HepG2 (cell line): ENCODE results near the gene IKZF3. TPM values are rescaled to one million over a fixed set of nuclear protein-coding genes. Genes with fewer than 3 reads are reported as not detected.

Experiments
- ATAC-seq: fragments of 200-7000 bp; cut with Tn5 transposase; 3 replicates; pipeline ENCODE4 v1.9.1; 2020; ENCODE audit warnings: mild to moderate bottlenecking, moderate library complexity
- BruUV-seq: library from RNA; stranded (reverse); fragments of 400-500 nt; replicated peaks from 2 replicates; lab custom pipeline; 2021; lab: Mats Ljungman, UMichigan
- CTCF ChIA-PET: fragments of 300-600 bp; formaldehyde crosslinking; extraction: SDS; loops from one replicate; lab custom pipeline; 2021; ENCODE audit warnings: low total read pairs, inconsistent platforms, low intra/inter-chr PET ratio; lab: Yijun Ruan, JAX
- POLR2A ChIA-PET: fragments of 350-600 bp; sonication (Branson Sonifier 250); formaldehyde crosslinking; loops from one replicate; lab custom pipeline; 2020; ENCODE audit warnings: antibody characterized with exemption, inconsistent platforms; lab: Yijun Ruan, JAX
- DNase-seq: peaks from one replicate; pipeline ENCODE4 v3.0.0-alpha.2; 2015; ENCODE audit warnings: low spot score
- FAIRE-seq: peaks from 3 replicates; lab custom pipeline; 2011; peaks lifted over from hg19 to GRCh38; lab: Jason Lieb, UNC
- H2AFZ ChIP-seq: one replicate; pipeline ENCODE4 v1.6.1; 2011; ENCODE audit warnings: low read length, inconsistent platforms
- H3K27ac ChIP-seq: fragments of 300-600 bp; 3 replicates; pipeline ENCODE4 v1.8.0; 2011; ENCODE audit warnings: mixed run types, mild to moderate bottlenecking, mixed read lengths, low read length, inconsistent platforms; ENCODE audit not compliant: insufficient read depth; ENCODE audit errors: extremely low read length
- H3K27me3 ChIP-seq, 2 experiments: fragments of 200-600 bp in 1 of 2; 2 replicates in 1 of 2; 3 replicates in 1 of 2; pipeline versions ENCODE4 v1.6.0 to v1.8.0; 2011; ENCODE audit warnings: low read length in 2 of 2, mild to moderate bottlenecking in 2 of 2, moderate library complexity in 2 of 2, inconsistent platforms in 1 of 2; ENCODE audit not compliant: insufficient read depth in 2 of 2, control insufficient read depth in 1 of 2
- H3K36me3 ChIP-seq, 2 experiments: fragments of 200-600 bp in 1 of 2; replicated peaks in 1 of 2; 2 replicates in 1 of 2; 3 replicates in 1 of 2; pipeline versions ENCODE4 v1.5.1 to v1.8.0; 2011; ENCODE audit warnings: low read length in 2 of 2, inconsistent platforms in 1 of 2; ENCODE audit not compliant: insufficient read depth in 2 of 2, control insufficient read depth in 1 of 2
- H3K4me1 ChIP-seq: 2 replicates; pipeline ENCODE4 v1.5.1; 2012; ENCODE audit warnings: low read length, inconsistent platforms; ENCODE audit not compliant: insufficient read depth
- H3K4me2 ChIP-seq: 2 replicates; pipeline ENCODE4 v1.6.0; 2011; ENCODE audit warnings: low read depth, low read length, inconsistent platforms
- H3K4me3 ChIP-seq, 3 experiments: fragments of 200-600 bp in 1 of 3; sonication (generic), shearing (Covaris generic) in 1 of 3; replicated peaks in 1 of 3; 2 replicates each; pipeline ENCODE4 v1.5.1; 2011 to 2016; ENCODE audit warnings: low read length in 3 of 3, inconsistent platforms in 2 of 3, low read depth in 2 of 3, mild to moderate bottlenecking in 2 of 3, control low read depth in 1 of 3, mixed read lengths in 1 of 3; ENCODE audit not compliant: insufficient read depth in 1 of 3
- H3K79me2 ChIP-seq: one replicate; pipeline ENCODE4 v1.6.1; 2011; ENCODE audit warnings: low read length, inconsistent platforms; ENCODE audit not compliant: insufficient read depth
- H3K9ac ChIP-seq: 2 replicates; pipeline ENCODE4 v1.6.0; 2011; ENCODE audit warnings: mild to moderate bottlenecking, low read depth, low read length, inconsistent platforms; ENCODE audit not compliant: insufficient read depth
- H3K9me3 ChIP-seq: 2 replicates; pipeline ENCODE4 v1.5.1; 2012; ENCODE audit warnings: mild to moderate bottlenecking, low read length
- H4K20me1 ChIP-seq: 2 replicates; pipeline ENCODE4 v1.6.0; 2011; ENCODE audit warnings: inconsistent platforms, mild to moderate bottlenecking, low read length, moderate library complexity; ENCODE audit not compliant: insufficient read depth
- CTCF ChIP-seq: sonication (generic); formaldehyde crosslinking; IDR thresholded peaks from 2 replicates; pipeline ENCODE4 v1.5.0; 2020; ENCODE audit warnings: mild to moderate bottlenecking, missing genetic modification reagents, moderate library complexity
- ETV5 ChIP-seq: IDR thresholded peaks from 2 replicates; pipeline ENCODE4 v1.6.1; 2018; ENCODE audit warnings: missing biosample characterization, missing genetic modification reagents, inconsistent platforms, borderline replicate concordance
- EZH2 ChIP-seq: conservative IDR thresholded peaks from 2 replicates; pipeline ENCODE4 v1.6.1; 2012; ENCODE audit warnings: mild to moderate bottlenecking, low read depth, low read length, moderate library complexity
- HMG20A ChIP-seq: IDR thresholded peaks from 2 replicates; pipeline ENCODE4 v1.6.1; 2016; ENCODE audit warnings: borderline replicate concordance
- MTF2 ChIP-seq: sonication (generic); formaldehyde crosslinking; IDR thresholded peaks from 2 replicates; pipeline ENCODE4 v1.5.0; 2020; ENCODE audit warnings: missing genetic modification reagents, borderline replicate concordance
- NFE2 ChIP-seq: sonication (generic); formaldehyde crosslinking; IDR thresholded peaks from 2 replicates; pipeline ENCODE4 v1.4.0; 2020; ENCODE audit warnings: missing genetic modification reagents
- NFKB2 ChIP-seq: sonication (generic); formaldehyde crosslinking; IDR thresholded peaks from 2 replicates; pipeline ENCODE4 v1.4.0; 2020; ENCODE audit warnings: missing genetic modification reagents, borderline replicate concordance
- SIN3B ChIP-seq: fragments of 150-350 bp; IDR thresholded peaks from 2 replicates; pipeline ENCODE4 v1.6.1; 2014; ENCODE audit warnings: low read length
- U2AF1 ChIP-seq: fragments of 200-400 bp; formaldehyde crosslinking; optimal IDR thresholded peaks from 2 replicates; pipeline ENCODE3; 2017; ENCODE audit warnings: mild to moderate bottlenecking, low read depth, low read length
- ZBTB38 ChIP-seq: sonication (generic); formaldehyde crosslinking; IDR thresholded peaks from 2 replicates; pipeline ENCODE4 v1.5.1; 2020; ENCODE audit warnings: mild to moderate bottlenecking, missing genetic modification reagents
- ZNF12 ChIP-seq: sonication (generic); formaldehyde crosslinking; IDR thresholded peaks from 2 replicates; pipeline ENCODE4 v1.5.0; 2020; ENCODE audit warnings: missing genetic modification reagents
- ZNF124 ChIP-seq: sonication (generic); formaldehyde crosslinking; IDR thresholded peaks from 2 replicates; pipeline ENCODE4 v1.4.0; 2020; ENCODE audit warnings: missing genetic modification reagents
- ZNF335 ChIP-seq: sonication (generic); formaldehyde crosslinking; IDR thresholded peaks from 2 replicates; pipeline ENCODE4 v1.4.0; 2020; ENCODE audit warnings: missing genetic modification reagents
- ZNF383 ChIP-seq: sonication (generic); formaldehyde crosslinking; IDR thresholded peaks from 2 replicates; pipeline ENCODE4 v1.4.0; 2020; ENCODE audit warnings: missing genetic modification reagents, mild to moderate bottlenecking, borderline replicate concordance
- ZNF431 ChIP-seq: sonication (generic); formaldehyde crosslinking; IDR thresholded peaks from 2 replicates; pipeline ENCODE4 v1.9.0; 2022; ENCODE audit warnings: missing genetic modification reagents, low read depth, mild to moderate bottlenecking, borderline replicate concordance
- ZNF549 ChIP-seq: sonication (generic); formaldehyde crosslinking; IDR thresholded peaks from 2 replicates; pipeline ENCODE4 v1.5.0; 2020; ENCODE audit warnings: missing genetic modification reagents
- ZNF772 ChIP-seq: sonication (generic); formaldehyde crosslinking; IDR thresholded peaks from 2 replicates; pipeline ENCODE4 v1.5.0; 2020; ENCODE audit warnings: mild to moderate bottlenecking, missing genetic modification reagents
- ZNF781 ChIP-seq: sonication (generic); formaldehyde crosslinking; IDR thresholded peaks from 2 replicates; pipeline ENCODE4 v1.5.1; 2020; ENCODE audit warnings: borderline replicate concordance, mild to moderate bottlenecking, missing genetic modification reagents; ENCODE audit errors: not compliant biosample characterization
- ZSCAN31 ChIP-seq: sonication (generic); formaldehyde crosslinking; IDR thresholded peaks from 2 replicates; pipeline ENCODE4 v1.5.0; 2020; ENCODE audit warnings: low read depth, mild to moderate bottlenecking, missing genetic modification reagents
- WGBS: methylation state at CpG from one replicate; pipeline ENCODE4 v1.1.6; 2017; ENCODE audit warnings: low lambda C conversion rate; 5-methylcytosine and 5-hydroxymethylcytosine counted together
- in situ Hi-C: cut with HindIII; loops from 2 replicates; pipeline ENCODE4 v1.10.0; 2017; ENCODE audit warnings: low pct_unique_long_range_greater_than_20kb; ENCODE audit not compliant: extremely low pct_ligation_motif_present
- intact Hi-C: fragments of 100-400 bp; cut with micrococcal nuclease; formaldehyde crosslinking; loops from one replicate; pipeline ENCODE4 v1.10.0; 2022; ENCODE audit not compliant: unreplicated experiment
- polyA plus RNA-seq, 8 experiments: library from polyadenylated mRNA; depleted of rRNA in 3 of 8; stranded (reverse) in 7 of 8; unstranded in 1 of 8; fragments of >200 nt; fragmentation: Illumina TruSeq in 4 of 8; extraction: Trizol in 4 of 8; gene quantifications; 2 replicates each; pipeline versions ENCODE4 v1.2.1 to v1.2.3, GENCODE V29; 2011 to 2016; ENCODE audit warnings: low read depth in 4 of 8, missing spikeins in 1 of 8, mixed read lengths in 1 of 8; ENCODE audit not compliant: insufficient read depth in 1 of 8
- total RNA-seq, 5 experiments: library from RNA; depleted of rRNA; stranded (reverse); fragments of >200 nt; fragmentation: Illumina TruSeq; extraction: Trizol; gene quantifications; 2 replicates each; pipeline ENCODE4 v1.2.3, GENCODE V29; 2016; ENCODE audit warnings: low read depth in 1 of 5

IKZF3 gene
- total and polyA plus RNA-seq, 2 of the 13 experiments (the other 11 are each of a cell fraction or from before 2014, with no cell fraction given), result not detected

DNA sequence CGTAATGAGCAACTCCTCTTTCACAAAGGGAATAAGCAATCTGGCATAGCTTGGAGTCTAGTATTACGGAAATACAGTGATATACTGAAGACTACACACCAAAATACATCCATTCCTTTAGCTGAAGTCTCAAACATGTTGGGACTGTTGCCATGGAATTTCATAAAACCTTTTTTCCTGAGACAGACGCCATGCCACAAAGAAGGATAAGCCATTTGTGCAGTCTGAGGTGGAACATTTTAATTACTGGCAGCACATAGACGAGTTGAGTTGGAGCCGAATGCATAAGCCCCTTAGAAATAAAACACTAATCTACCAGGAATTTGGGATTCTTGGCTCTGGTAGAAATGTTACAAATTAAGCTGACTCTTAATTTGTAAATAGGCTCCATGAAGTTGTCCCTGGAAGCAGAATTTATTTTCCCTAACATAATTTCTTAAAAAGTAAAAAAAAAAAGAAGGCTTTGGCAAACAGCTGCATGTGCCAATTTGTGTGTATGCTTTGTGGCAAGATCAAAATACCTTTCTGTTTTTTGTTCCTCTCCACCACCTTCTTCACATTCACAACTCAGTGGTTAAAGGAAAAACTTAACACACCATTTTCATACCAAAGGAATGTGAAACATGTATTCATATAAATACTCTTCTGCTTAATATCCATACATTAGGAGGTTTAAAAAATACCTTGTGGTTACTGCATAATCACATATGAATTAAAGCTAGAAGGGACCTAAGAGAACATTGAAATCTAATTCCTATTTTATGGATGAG is 100.9 kb downstream of the IKZF3 start:
- ChIA-PET CTCF (no interaction called here), POLR2A (no interaction called here)
- no peak for DNase-seq
- peaks cover 1 to 62% of the 10 kb centered on the region in 2 experiments for H3K27me3 ChIP-seq
- BruUV-seq, result no TSS peak
- in situ Hi-C loops (no loop called here), intact Hi-C loops (no loop called here)
- H2AFZ ChIP-seq, result no peak overlapping the region
- no peaks in the 10 kb centered on the region for H3K9me3 ChIP-seq
- H3K79me2 ChIP-seq, result no peaks in the 10 kb centered on the region
- 28% methylated on average over 5 of the region's 5 CpGs for WGBS
- H3K4me3 ChIP-seq, result no peak overlapping the region
- no peak overlapping the region for H3K4me2 ChIP-seq
- no peak overlapping the region for H3K9ac ChIP-seq
- TF ChIP-seq ZNF781 (no peak), NFE2 (no peak), ZNF383 (CRISPR knock-in tag) (no peak), ZNF124 (CRISPR knock-in tag) (no peak), ZSCAN31 (no peak), MTF2 (CRISPR knock-in tag) (no peak)
- peaks cover 15% of the 10 kb centered on the region for H3K4me1 ChIP-seq
- no peak for ATAC-seq
- no peaks in the 10 kb centered on the region for H3K36me3 ChIP-seq
- no peaks in the 10 kb centered on the region for H4K20me1 ChIP-seq
- no peak overlapping the region for H3K27ac ChIP-seq
- FAIRE-seq, result no peak

DNA sequence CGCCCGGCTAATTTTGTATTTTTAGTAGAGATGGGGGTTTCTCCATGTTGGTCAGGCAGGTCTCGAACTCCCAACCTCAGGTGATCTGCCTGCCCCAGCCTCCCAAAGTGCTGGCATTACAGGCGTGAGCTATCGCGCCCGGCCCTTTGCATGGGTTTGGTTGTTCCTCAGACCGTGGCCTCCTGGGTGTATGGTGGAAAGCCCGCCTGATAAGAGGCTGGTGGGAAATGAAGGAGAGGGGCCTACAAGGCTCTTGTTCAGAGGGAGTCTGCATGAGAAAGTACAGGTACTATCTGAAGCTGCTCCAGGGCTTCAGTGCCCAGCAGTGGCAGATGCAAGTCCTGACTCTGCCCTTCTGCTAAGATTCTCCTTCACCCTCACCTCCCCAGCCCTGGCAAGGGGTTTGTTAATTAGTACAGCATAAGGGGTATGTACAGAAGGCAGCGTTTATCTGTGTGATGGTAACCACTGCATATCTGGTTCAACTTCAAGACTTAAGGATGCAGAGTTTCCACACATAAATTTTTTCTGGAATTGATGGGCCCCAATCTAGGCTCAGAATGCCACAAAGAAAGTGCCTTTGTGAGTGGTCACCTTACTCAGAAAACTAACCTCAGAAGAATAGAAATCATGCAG is 102.1 kb downstream of the IKZF3 start:
- peaks cover 3 to 64% of the 10 kb centered on the region in 2 experiments for H3K27me3 ChIP-seq
- peaks cover 18% of the 10 kb centered on the region for H3K4me1 ChIP-seq
- H3K79me2 ChIP-seq, result no peaks in the 10 kb centered on the region
- H2AFZ ChIP-seq, result no peak overlapping the region
- 49% methylated on average over 10 of the region's 10 CpGs for WGBS
- CTCF ChIA-PET, result no interaction called here
- BruUV-seq, result no TSS peak
- in situ Hi-C loops, result no loop called here
- no peak for FAIRE-seq
- POLR2A ChIA-PET, result no interaction called here
- no peak for ATAC-seq
- no peak overlapping the region for H3K27ac ChIP-seq
- no peak overlapping the region for H3K4me3 ChIP-seq
- H3K9me3 ChIP-seq, result no peaks in the 10 kb centered on the region
- H3K9ac ChIP-seq, result no peak overlapping the region
- H4K20me1 ChIP-seq, result no peaks in the 10 kb centered on the region
- no peaks in the 10 kb centered on the region for H3K36me3 ChIP-seq
- DNase-seq, result no peak
- H3K4me2 ChIP-seq, result no peak overlapping the region
- intact Hi-C loops, result no loop called here
- TF ChIP-seq ZBTB38 (CRISPR knock-in tag) (no peak), ETV5 (CRISPR knock-in tag) (no peak), SIN3B (no peak), HMG20A (CRISPR knock-in tag) (no peak), ZNF12 (no peak), U2AF1 (no peak), ZNF431 (CRISPR knock-in tag) (no peak), CTCF (no peak), ZNF335 (CRISPR knock-in tag) (no peak), EZH2 (no peak), NFKB2 (no peak), ZNF772 (no peak), ZNF549 (CRISPR knock-in tag) (no peak)
